HEK293 (cell line): ENCODE data around the gene PCSK6.

Experiments used
- CTCF ChIA-PET: fragments of 350-600 bp; formaldehyde crosslinking; extraction: SDS; loops from one replicate; lab custom pipeline; 2021; ENCODE audit warnings: antibody characterized with exemption; lab: Yijun Ruan, JAX
- POLR2A ChIA-PET: fragments of 300-600 bp; formaldehyde crosslinking; extraction: SDS; loops from one replicate; lab custom pipeline; 2020; ENCODE audit warnings: antibody characterized with exemption, inconsistent platforms; lab: Yijun Ruan, JAX
- H3K27ac ChIP-seq: fragments of 200-500 bp; sonication (Bioruptor generic); 2 replicates; pipeline ENCODE4 v1.5.1; 2014; ENCODE audit warnings: low read depth, low read length, control low read depth, inconsistent platforms; ENCODE audit errors: extremely low read depth
- H3K36me3 ChIP-seq, 2 experiments: fragments of 200-500 bp in 1 of 2; sonication (Bioruptor generic) in 1 of 2; 1 replicate in 1 of 2; 2 replicates in 1 of 2; pipeline ENCODE4 v1.5.1; 2014 to 2017; ENCODE audit warnings: inconsistent platforms in 2 of 2, low read length in 2 of 2; ENCODE audit not compliant: control insufficient read depth in 2 of 2, insufficient read depth in 1 of 2
- H3K4me1 ChIP-seq: fragments of 200-500 bp; sonication (Bioruptor generic); 2 replicates; pipeline ENCODE4 v1.5.1; 2014; ENCODE audit warnings: mild to moderate bottlenecking, low read length, inconsistent platforms; ENCODE audit not compliant: control insufficient read depth, insufficient read depth
- H3K4me3 ChIP-seq: 2 replicates; pipeline ENCODE4 v1.5.1; 2011; ENCODE audit warnings: low read depth, mild to moderate bottlenecking, control low read depth, low read length, moderate library complexity
- H3K9me3 ChIP-seq: fragments of 200-500 bp; sonication (Bioruptor generic); 2 replicates; pipeline ENCODE4 v1.5.1; 2014; ENCODE audit warnings: low read depth, low read length, inconsistent platforms; ENCODE audit not compliant: control insufficient read depth, insufficient read depth
- OSR2 ChIP-seq: fragments of 450-650 bp; formaldehyde crosslinking; IDR thresholded peaks from 2 replicates; pipeline ENCODE4 v1.5.1; 2016; ENCODE audit warnings: missing biosample characterization, missing genetic modification characterization
- ZBTB1 ChIP-seq: fragments of 450-650 bp; formaldehyde crosslinking; IDR thresholded peaks from 2 replicates; pipeline ENCODE4 v1.5.1; 2016; ENCODE audit warnings: missing biosample characterization, missing genetic modification characterization
- ZNF202 ChIP-seq: fragments of 450-650 bp; formaldehyde crosslinking; IDR thresholded peaks from 2 replicates; pipeline ENCODE4 v1.5.1; 2016; ENCODE audit warnings: missing biosample characterization, missing genetic modification characterization, borderline replicate concordance
- ZNF302 ChIP-seq: fragments of 450-650 bp; formaldehyde crosslinking; IDR thresholded peaks from 2 replicates; pipeline ENCODE4 v1.5.1; 2016; ENCODE audit warnings: missing biosample characterization, missing genetic modification characterization, low read depth
- ZNF324 ChIP-seq: fragments of 450-650 bp; formaldehyde crosslinking; IDR thresholded peaks from 2 replicates; pipeline ENCODE4 v1.5.1; 2016; ENCODE audit warnings: missing biosample characterization, missing genetic modification characterization
- ZNF416 ChIP-seq: fragments of 450-650 bp; formaldehyde crosslinking; IDR thresholded peaks from 2 replicates; pipeline ENCODE4 v1.5.1; 2016; ENCODE audit warnings: missing biosample characterization, missing genetic modification characterization
- ZNF530 ChIP-seq: fragments of 450-650 bp; formaldehyde crosslinking; IDR thresholded peaks from 2 replicates; pipeline ENCODE4 v1.5.1; 2016; ENCODE audit warnings: low read depth, missing biosample characterization, missing genetic modification characterization
- ZNF626 ChIP-seq: fragments of 450-650 bp; sonication (Bioruptor Pico); formaldehyde crosslinking; IDR thresholded peaks from 2 replicates; pipeline ENCODE4 v1.5.1; 2018; ENCODE audit warnings: missing biosample characterization, missing genetic modification characterization, inconsistent platforms
- ZNF791 ChIP-seq: fragments of 450-650 bp; formaldehyde crosslinking; IDR thresholded peaks from 2 replicates; pipeline ENCODE4 v1.5.1; 2016; ENCODE audit warnings: missing biosample characterization, missing genetic modification characterization
- ZNF830 ChIP-seq: fragments of 450-650 bp; IDR thresholded peaks from 2 replicates; pipeline ENCODE4 v1.5.0; 2018; ENCODE audit warnings: missing biosample characterization, missing genetic modification characterization, low read depth, mild to moderate bottlenecking, moderate library complexity
- ZNF837 ChIP-seq: fragments of 450-650 bp; formaldehyde crosslinking; IDR thresholded peaks from 2 replicates; pipeline ENCODE4 v1.5.1; 2016; ENCODE audit warnings: missing biosample characterization, missing genetic modification characterization
- ZNF843 ChIP-seq: fragments of 450-650 bp; formaldehyde crosslinking; IDR thresholded peaks from 2 replicates; pipeline ENCODE4 v1.5.1; 2016; ENCODE audit warnings: missing biosample characterization, missing genetic modification characterization
- TF ChIP-seq, protein P1 (sequence below): fragments of 450-650 bp; IDR thresholded peaks from 2 replicates; pipeline ENCODE4 v1.5.1; 2018; ENCODE audit warnings: missing biosample characterization, missing genetic modification characterization
- TF ChIP-seq, protein P2 (sequence below): fragments of 450-650 bp; formaldehyde crosslinking; IDR thresholded peaks from 2 replicates; pipeline ENCODE4 v1.5.1; 2016; ENCODE audit warnings: missing biosample characterization, missing genetic modification characterization, low read depth
- TF ChIP-seq, protein P3 (sequence below): fragments of 450-650 bp; formaldehyde crosslinking; IDR thresholded peaks from 2 replicates; pipeline ENCODE4 v1.5.1; 2016; ENCODE audit warnings: missing biosample characterization, missing genetic modification characterization
- TF ChIP-seq, protein P4 (sequence below): fragments of 450-650 bp; formaldehyde crosslinking; IDR thresholded peaks from 2 replicates; pipeline ENCODE4 v1.5.1; 2016; ENCODE audit warnings: missing biosample characterization, missing genetic modification characterization
- TF ChIP-seq, protein P5 (sequence below): fragments of 450-650 bp; formaldehyde crosslinking; IDR thresholded peaks from 2 replicates; pipeline ENCODE4 v1.5.1; 2016; ENCODE audit warnings: missing biosample characterization, missing genetic modification characterization, low read depth

Gene PCSK6

DNA sequence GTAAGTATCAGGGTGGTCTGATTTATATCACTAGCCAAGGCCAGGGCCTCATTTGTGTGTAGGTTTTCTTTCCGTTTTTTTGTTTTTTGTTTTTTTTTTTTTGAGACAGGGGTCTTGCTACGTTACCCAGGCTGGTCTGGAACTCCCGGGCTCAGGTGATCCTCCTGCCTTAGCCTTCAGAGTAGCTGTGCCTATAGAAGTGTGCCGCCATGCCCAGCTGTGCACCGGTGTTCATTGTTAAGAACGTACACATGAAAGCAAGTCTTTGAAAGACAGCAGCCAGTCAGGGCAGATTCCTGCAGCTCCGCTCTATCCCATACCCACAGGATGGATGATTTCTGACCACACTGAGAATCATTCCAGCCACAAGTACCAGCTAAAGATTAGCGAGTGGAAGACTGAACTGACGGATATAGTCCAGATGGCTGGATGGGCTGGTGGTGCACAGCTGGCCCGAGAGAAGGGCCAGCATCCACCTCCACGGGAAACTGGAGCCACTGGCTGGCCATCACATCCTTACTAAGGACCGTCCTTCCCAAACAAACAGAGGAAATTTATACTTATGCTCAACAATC is 95.4 kb downstream of the PCSK6 start:
- Histone ChIP-seq H3K4me1 (no peaks in the 10 kb centered on the region), H3K9me3 (no peaks in the 10 kb centered on the region), H3K27ac (no peak overlapping the region), H3K4me3 (no peak overlapping the region), H3K36me3 (peaks cover 9 to 71% of the 10 kb centered on the region in 2 experiments; a peak in 1 of 3 replicates)
- TF ChIP-seq ZNF302 (no peak), ZNF843 (tag by site-specific recombination) (no peak), ZNF830 (no peak), ZNF416 (no peak), ZNF530 (tag by site-specific recombination) (no peak), ZBTB1 (tag by site-specific recombination) (no peak), ZNF626 (tag by site-specific recombination) (no peak), ZNF202 (tag by site-specific recombination) (no peak), OSR2 (tag by site-specific recombination) (no peak), ZNF791 (no peak), ZNF324 (tag by site-specific recombination) (no peak), ZNF837 (tag by site-specific recombination) (no peak)
- TF ChIP-seq, protein P1, sequence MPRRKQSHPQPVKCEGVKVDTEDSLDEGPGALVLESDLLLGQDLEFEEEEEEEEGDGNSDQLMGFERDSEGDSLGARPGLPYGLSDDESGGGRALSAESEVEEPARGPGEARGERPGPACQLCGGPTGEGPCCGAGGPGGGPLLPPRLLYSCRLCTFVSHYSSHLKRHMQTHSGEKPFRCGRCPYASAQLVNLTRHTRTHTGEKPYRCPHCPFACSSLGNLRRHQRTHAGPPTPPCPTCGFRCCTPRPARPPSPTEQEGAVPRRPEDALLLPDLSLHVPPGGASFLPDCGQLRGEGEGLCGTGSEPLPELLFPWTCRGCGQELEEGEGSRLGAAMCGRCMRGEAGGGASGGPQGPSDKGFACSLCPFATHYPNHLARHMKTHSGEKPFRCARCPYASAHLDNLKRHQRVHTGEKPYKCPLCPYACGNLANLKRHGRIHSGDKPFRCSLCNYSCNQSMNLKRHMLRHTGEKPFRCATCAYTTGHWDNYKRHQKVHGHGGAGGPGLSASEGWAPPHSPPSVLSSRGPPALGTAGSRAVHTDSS (tag by site-specific recombination), result no peak
- TF ChIP-seq, protein P2, sequence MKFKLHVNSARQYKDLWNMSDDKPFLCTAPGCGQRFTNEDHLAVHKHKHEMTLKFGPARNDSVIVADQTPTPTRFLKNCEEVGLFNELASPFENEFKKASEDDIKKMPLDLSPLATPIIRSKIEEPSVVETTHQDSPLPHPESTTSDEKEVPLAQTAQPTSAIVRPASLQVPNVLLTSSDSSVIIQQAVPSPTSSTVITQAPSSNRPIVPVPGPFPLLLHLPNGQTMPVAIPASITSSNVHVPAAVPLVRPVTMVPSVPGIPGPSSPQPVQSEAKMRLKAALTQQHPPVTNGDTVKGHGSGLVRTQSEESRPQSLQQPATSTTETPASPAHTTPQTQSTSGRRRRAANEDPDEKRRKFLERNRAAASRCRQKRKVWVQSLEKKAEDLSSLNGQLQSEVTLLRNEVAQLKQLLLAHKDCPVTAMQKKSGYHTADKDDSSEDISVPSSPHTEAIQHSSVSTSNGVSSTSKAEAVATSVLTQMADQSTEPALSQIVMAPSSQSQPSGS, result no peak
- TF ChIP-seq, protein P3, sequence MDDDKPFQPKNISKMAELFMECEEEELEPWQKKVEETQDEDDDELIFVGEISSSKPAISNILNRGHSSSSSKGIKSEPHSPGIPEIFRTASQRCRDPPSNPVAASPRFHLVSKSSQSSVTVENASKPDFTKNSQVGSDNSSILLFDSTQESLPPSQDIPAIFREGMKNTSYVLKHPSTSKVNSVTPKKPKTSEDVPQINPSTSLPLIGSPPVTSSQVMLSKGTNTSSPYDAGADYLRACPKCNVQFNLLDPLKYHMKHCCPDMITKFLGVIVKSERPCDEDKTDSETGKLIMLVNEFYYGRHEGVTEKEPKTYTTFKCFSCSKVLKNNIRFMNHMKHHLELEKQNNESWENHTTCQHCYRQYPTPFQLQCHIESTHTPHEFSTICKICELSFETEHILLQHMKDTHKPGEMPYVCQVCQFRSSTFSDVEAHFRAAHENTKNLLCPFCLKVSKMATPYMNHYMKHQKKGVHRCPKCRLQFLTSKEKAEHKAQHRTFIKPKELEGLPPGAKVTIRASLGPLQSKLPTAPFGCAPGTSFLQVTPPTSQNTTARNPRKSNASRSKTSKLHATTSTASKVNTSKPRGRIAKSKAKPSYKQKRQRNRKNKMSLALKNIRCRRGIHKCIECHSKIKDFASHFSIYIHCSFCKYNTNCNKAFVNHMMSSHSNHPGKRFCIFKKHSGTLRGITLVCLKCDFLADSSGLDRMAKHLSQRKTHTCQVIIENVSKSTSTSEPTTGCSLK (tag by site-specific recombination), result no peak
- TF ChIP-seq, protein P4, sequence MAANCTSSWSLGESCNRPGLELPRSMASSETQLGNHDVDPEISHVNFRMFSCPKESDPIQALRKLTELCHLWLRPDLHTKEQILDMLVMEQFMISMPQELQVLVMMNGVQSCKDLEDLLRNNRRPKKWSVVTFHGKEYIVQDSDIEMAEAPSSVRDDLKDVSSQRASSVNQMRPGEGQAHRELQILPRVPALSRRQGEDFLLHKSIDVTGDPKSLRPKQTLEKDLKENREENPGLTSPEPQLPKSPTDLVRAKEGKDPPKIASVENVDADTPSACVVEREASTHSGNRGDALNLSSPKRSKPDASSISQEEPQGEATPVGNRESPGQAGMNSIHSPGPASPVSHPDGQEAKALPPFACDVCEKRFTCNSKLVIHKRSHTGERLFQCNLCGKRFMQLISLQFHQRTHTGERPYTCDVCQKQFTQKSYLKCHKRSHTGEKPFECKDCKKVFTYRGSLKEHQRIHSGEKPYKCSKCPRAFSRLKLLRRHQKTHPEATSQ (tag by site-specific recombination), result no peak
- TF ChIP-seq, protein P5, sequence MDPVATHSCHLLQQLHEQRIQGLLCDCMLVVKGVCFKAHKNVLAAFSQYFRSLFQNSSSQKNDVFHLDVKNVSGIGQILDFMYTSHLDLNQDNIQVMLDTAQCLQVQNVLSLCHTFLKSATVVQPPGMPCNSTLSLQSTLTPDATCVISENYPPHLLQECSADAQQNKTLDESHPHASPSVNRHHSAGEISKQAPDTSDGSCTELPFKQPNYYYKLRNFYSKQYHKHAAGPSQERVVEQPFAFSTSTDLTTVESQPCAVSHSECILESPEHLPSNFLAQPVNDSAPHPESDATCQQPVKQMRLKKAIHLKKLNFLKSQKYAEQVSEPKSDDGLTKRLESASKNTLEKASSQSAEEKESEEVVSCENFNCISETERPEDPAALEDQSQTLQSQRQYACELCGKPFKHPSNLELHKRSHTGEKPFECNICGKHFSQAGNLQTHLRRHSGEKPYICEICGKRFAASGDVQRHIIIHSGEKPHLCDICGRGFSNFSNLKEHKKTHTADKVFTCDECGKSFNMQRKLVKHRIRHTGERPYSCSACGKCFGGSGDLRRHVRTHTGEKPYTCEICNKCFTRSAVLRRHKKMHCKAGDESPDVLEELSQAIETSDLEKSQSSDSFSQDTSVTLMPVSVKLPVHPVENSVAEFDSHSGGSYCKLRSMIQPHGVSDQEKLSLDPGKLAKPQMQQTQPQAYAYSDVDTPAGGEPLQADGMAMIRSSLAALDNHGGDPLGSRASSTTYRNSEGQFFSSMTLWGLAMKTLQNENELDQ (tag by site-specific recombination), result no peak
- CTCF ChIA-PET, result interaction anchor here (0.6 to 0.8 kb wide), 3 partner anchors 17 to 477 kb away, joined by 3 read pairs; no protein-coding TSS in a partner anchor
- POLR2A ChIA-PET, result no interaction called here
